ENCODE results near the gene PUM1. TPM values are rescaled to one million over a fixed set of nuclear protein-coding genes. Genes with fewer than 3 reads are reported as not detected.

PUM1 gene
- total RNA-seq, 1 donor from 2014 or later = 143 TPM

DNA sequence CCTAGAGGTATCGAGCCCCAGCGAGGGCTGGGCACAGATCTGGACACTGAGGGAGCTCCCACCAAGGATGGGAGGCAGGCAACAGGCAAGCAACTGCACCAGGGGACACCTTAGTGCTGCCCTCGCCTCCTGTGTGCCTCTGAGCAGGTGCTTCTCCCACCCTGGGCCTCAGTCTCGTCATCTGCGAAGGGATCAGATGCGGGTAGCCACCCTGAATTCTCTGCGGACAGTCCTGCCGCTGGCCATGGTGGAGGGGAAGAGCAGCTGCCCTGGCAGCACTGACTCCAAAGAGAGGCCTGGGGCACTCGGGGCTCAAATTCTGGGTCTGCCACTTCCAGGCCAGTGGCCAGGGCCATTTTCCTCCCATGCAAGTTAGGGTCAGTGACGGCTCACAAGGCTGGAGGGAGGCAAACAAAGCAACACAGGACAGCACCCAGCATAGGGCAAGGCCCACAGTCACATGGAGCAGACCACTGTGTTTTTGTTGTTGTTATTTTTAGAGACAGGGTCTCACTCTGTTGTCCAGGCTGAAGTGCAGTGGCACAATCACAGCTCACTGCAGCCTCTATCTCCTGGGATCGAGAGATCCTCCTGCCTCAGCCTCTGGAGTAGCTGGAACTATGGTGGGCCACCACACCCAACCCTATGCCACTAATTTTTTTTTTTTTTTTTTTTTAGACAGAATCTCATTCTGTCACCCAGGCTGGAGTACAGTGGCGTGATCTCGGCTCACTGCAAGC, 149.9 kb downstream of the PUM1 start:
- no peak overlapping the region for H3K4me3 Mint-ChIP-seq (ENCODE audit: unreplicated experiment)
- no peaks in the 10 kb centered on the region for H3K36me3 Mint-ChIP-seq (ENCODE audit: low read depth, unreplicated experiment)
- no peaks in the 10 kb centered on the region for H3K27me3 ChIP-seq (ENCODE audit: insufficient read depth, low read length)
- no peak overlapping the region for H3K27ac Mint-ChIP-seq (ENCODE audit: unreplicated experiment)
- no peaks in the 10 kb centered on the region for H3K9me3 ChIP-seq (ENCODE audit: insufficient read depth, low read depth, low read length)
- DNase-seq (ENCODE audit: low read depth) (no peak), FAIRE-seq (no peak)
- no peak overlapping the region for H3K9ac ChIP-seq (ENCODE audit: low read length)
- H3K4me3 ChIP-seq (ENCODE audit: insufficient read depth, low read depth, low read length) = no peak overlapping the region
- TF ChIP-seq CTCF (IDR thresholded peaks at IDR 0.05; ENCODE audit: insufficient read depth, low read depth, low read length) = no peak
- no peak for TF ChIP-seq EZH2 (IDR thresholded peaks at IDR 0.05; ENCODE audit: insufficient read depth, low read length)
- H3K4me1 ChIP-seq (ENCODE audit: insufficient read depth, low read length) = peaks cover 14% of the 10 kb centered on the region
- H3K27ac ChIP-seq (ENCODE audit: low read depth, low read length) = no peak overlapping the region
- H3K4me2 ChIP-seq (ENCODE audit: low read length) = no peak overlapping the region
- H3K9me3 Mint-ChIP-seq (ENCODE audit: unreplicated experiment) = no peaks in the 10 kb centered on the region
- H2AFZ ChIP-seq (ENCODE audit: low read depth, low read length) = no peak overlapping the region
- no peaks in the 10 kb centered on the region for H4K20me1 ChIP-seq (ENCODE audit: insufficient read depth, low read length)
- peaks cover 9% of the 10 kb centered on the region for H3K4me1 Mint-ChIP-seq (ENCODE audit: low read depth, unreplicated experiment)
- H3K79me2 ChIP-seq (ENCODE audit: insufficient read depth, low read length) = no peaks in the 10 kb centered on the region
- no peaks in the 10 kb centered on the region for H3K36me3 ChIP-seq (ENCODE audit: insufficient read depth, low read length)
- H3K27me3 Mint-ChIP-seq (ENCODE audit: low read depth, unreplicated experiment) = peaks cover 17% of the 10 kb centered on the region

- FAIRE-seq = no peak
- no peak overlapping the region for H3K4me3 ChIP-seq (ENCODE audit: insufficient read depth, low read depth, low read length)
Measured at GRCh38 chr1:30914931-30915330, 150.6 kb downstream of the PUM1 start.

More at GRCh38 chr1:30914931-30915330, 150.6 kb downstream of the PUM1 start:
- Histone ChIP-seq H3K4me1 (ENCODE audit: insufficient read depth, low read length) (peaks cover 14% of the 10 kb centered on the region), H3K27me3 (ENCODE audit: insufficient read depth, low read length) (no peaks in the 10 kb centered on the region), H3K4me2 (ENCODE audit: low read length) (no peak overlapping the region), H2AFZ (ENCODE audit: low read depth, low read length) (no peak overlapping the region), H3K79me2 (ENCODE audit: insufficient read depth, low read length) (no peaks in the 10 kb centered on the region), H3K36me3 (ENCODE audit: insufficient read depth, low read length) (no peaks in the 10 kb centered on the region), H3K27ac (ENCODE audit: low read depth, low read length) (no peak overlapping the region), H4K20me1 (ENCODE audit: insufficient read depth, low read length) (no peaks in the 10 kb centered on the region), H3K9ac (ENCODE audit: low read length) (no peak overlapping the region), H3K9me3 (ENCODE audit: insufficient read depth, low read depth, low read length) (no peaks in the 10 kb centered on the region)
- H3K9me3 Mint-ChIP-seq (ENCODE audit: unreplicated experiment) = no peaks in the 10 kb centered on the region
- peaks cover 9% of the 10 kb centered on the region for H3K4me1 Mint-ChIP-seq (ENCODE audit: low read depth, unreplicated experiment)
- no peak overlapping the region for H3K4me3 Mint-ChIP-seq (ENCODE audit: unreplicated experiment)
- peaks cover 19% of the 10 kb centered on the region for H3K27me3 Mint-ChIP-seq (ENCODE audit: low read depth, unreplicated experiment)
- no peaks in the 10 kb centered on the region for H3K36me3 Mint-ChIP-seq (ENCODE audit: low read depth, unreplicated experiment)
- TF ChIP-seq EZH2 (IDR thresholded peaks at IDR 0.05; ENCODE audit: insufficient read depth, low read length) = no peak
- no peak for TF ChIP-seq CTCF (IDR thresholded peaks at IDR 0.05; ENCODE audit: insufficient read depth, low read depth, low read length)
- no peak for DNase-seq (ENCODE audit: low read depth)
- H3K27ac Mint-ChIP-seq (ENCODE audit: unreplicated experiment) = no peak overlapping the region

Data from astrocyte (in vitro differentiated cells and primary cell).